Activated CD8-positive, alpha-beta memory T cell treated with anti-CD3 and anti-CD28 coated beads, Interleukin-2, amount 50 U/mL, for 24 hours (primary cell): ENCODE results near the gene POLR2H.

Experiments
- DNase-seq: peaks from one replicate; pipeline ENCODE4 v3.0.0-alpha.2; 2020; ENCODE audit errors: extremely low read depth

Gene POLR2H

GRCh38 chr3:184371570-184372018 lies 10.1 kb downstream of the POLR2H start:
- DNase-seq, result no peak

DNA sequence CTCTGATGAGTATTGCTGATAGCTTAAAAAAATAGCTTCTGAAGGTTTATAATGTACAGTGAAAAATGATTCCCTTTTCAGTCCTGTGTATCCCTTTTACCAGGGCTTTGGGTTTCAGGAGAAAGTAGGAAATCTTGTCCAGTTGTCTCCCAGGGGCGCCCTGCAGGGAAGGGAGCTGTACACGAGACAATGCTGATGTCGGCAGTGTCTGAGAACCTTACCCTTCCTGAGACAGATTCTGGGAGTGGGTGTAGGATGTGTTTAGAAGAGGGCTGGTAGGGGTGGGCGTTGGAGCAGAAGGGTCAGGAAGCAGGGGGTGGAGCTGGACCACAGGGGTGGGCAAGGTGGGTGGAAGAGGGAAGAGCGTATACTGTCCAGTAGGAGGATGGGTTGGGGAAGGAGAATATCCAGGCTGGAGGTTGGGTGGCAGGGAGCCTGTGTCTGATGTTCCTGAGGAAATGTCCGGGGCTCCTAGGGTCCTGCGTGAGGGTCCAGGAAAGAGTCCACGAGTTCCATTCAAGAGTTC lies 10.8 kb downstream of the POLR2H start:
- DNase-seq, result no peak

- DNase-seq, result no peak
Measured at GRCh38 chr3:184372911-184373310, 11.4 kb downstream of the POLR2H start.

DNA sequence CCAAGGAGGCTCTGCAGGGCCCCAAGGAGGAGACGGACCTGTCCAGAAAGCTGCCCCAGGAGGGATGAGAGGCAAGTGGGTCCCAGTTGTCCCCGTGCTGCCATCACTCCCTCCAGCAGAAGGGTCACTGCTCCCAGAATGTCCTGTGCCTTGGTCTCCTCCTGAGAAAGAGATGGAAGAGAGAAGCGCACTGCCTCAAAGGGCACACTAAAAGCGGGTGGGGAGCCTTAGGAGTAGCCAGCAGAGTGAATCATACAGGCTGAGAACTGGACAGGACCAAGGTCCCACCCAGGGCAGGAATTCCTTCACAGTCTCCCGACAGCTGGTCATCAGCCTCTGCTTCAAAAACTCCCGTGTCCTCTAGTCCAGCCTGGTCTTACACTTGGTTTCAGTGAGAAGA lies 11.9 kb downstream of the POLR2H start:
- DNase-seq, result no peak

DNA sequence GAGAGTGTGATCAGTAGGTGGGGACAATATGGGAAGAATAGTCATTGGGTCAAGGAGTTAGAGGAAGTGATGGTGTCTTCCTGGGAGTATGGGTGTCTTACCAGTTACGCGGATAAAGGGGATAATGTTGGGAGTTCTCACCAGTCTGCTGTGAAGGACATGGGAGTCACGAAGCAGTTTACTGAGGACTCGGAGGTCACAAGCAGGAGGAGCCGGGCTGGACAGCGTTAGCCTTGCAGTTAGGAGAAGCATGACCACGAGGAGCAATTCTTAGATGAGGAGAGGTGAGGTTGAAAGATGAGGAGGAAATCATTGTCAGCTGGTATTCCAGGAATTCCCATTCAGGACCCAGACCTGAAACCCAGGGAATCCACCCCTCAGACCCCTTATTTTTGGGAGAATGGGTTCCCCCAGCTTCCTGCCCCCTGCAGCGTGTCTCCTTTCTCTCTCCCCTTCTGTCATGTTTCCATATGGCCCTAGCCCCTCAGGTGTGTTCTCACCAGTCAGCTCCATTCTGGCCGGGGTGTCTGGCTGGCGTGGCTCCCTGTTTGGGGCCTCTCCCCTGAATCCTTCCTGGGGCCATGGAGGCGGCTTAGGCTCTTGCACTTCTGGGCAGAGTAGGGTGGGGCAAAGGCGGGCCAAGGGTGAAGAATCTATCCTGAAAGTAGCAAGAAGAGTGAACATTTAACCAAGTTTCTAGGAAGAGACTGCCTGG lies 14.4 kb downstream of the POLR2H start:
- DNase-seq, result no peak

GRCh38 chr3:184377374-184377773 lies 15.9 kb downstream of the POLR2H start:
- no peak for DNase-seq

GRCh38 chr3:184377882-184378445 lies 16.5 kb downstream of the POLR2H start, which contains the start of gene THPO:
Gene THPO, minus strand, starts transcription at chr3:184378207. Its CDS starts 1,948 bp downstream, at chr3:184376259.
- DNase-seq, result no peak

GRCh38 chr3:184378651-184379357 lies 17.3 kb downstream of the POLR2H start:
- DNase-seq, result no peak

DNA sequence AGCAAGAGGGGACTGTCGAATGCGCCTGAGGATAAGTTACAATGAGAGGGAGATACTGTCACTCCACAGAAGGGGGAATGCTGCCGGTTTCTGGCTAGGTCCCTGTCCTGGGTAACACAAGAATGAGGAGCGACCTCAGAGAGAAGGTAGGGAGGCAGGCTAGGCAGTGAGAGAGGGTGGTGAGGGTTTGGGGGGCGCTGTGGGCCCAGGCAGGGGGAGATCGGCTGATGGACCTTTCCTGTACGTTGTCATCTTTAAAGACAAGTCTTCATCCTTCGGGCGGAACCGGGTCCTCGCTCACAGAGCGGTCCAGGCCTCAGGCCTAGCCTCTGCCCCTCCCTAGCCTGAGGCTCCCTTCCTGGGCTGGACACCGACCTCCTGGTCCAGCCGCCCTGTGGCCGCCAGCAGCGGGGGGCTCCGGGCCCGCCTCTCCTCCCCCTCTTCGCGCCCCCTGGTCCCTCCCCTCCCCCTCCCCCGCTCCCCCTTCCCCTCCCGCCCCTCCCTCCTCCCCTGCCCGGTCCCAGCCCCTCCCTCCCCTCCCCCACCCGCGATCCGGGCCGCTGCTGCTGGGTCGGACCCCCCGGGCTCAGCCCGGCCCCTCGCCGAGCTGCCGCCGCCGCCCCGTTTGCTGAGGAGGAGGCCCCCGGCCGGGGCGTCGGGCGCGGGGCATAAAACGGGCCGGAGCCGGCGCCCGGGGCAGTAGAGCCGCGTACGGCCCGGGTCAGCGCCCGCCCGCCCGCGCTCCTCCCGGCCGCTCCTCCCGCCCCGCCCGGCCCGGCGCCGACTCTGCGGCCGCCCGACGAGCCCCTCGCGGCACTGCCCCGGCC lies 18.1 kb downstream of the POLR2H start, which contains the start of gene CHRD:
Gene CHRD (plus strand): TSS at position 697 of the 827 bp plus-strand sequence. CDS start 265 bp downstream, outside the sequence.
- no peak for DNase-seq

GRCh38 chr3:184380185-184380626 lies 18.7 kb downstream of the POLR2H start:
- no peak for DNase-seq

GRCh38 chr3:184380627-184381260 lies 19.2 kb downstream of the POLR2H start:
- DNase-seq, result no peak

DNA sequence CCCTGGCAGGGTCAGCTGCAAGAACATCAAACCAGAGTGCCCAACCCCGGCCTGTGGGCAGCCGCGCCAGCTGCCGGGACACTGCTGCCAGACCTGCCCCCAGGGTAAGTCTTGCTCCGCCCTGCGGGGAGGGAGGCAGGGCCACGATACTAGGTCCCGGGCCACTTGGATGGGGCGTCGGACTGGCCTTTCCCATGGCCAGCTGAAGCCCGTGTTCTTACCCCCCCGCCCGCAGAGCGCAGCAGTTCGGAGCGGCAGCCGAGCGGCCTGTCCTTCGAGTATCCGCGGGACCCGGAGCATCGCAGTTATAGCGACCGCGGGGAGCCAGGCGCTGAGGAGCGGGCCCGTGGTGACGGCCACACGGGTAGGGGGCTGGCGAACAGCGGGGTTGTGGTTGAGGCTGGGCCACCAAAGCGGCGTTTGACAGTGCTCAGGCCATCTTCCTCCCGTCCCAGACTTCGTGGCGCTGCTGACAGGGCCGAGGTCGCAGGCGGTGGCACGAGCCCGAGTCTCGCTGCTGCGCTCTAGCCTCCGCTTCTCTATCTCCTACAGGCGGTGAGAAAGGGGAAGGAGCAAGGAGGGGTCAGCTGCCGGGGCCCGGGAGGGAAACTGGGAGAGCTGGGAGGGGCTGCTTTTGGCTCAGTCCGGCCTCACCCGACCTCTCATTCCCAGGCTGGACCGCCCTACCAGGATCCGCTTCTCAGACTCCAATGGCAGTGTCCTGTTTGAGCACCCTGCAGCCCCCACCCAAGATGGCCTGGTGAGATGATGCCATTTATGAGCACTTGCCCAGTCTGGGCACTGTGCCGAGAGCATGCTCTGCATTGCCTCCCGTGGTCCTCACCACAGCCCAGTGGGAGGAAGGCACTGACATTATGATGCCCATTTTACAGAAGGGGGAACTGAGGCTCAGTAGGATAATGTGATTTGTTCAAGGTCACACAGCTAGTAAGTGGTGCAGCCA lies 20.0 kb downstream of the POLR2H start:
- no peak for DNase-seq

- DNase-seq, result no peak
Measured at GRCh38 chr3:184382326-184383032, 21.0 kb downstream of the POLR2H start.

DNA sequence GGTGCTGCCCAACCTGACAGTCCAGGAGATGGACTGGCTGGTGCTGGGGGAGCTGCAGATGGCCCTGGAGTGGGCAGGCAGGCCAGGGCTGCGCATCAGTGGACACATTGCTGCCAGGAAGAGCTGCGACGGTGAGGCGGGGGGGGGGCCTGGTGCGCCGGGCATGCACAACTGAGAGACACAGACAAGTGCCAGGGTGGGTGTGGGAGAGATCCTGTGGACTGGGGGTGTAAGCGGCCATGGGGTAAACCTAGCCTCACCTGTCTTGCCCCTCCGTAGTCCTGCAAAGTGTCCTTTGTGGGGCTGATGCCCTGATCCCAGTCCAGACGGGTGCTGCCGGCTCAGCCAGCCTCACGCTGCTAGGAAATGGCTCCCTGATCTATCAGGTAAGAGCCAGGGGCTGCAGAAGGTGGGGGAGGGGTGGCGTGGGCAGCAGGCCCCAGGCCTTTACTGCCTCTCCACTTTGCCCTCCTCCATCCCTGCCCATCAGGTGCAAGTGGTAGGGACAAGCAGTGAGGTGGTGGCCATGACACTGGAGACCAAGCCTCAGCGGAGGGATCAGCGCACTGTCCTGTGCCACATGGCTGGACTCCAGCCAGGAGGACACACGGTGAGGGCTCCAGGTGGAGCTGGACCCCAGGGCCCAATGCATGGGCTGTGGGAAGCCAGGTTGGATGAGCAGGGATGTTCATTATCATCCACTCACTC lies 21.7 kb downstream of the POLR2H start:
- no peak for DNase-seq

DNA sequence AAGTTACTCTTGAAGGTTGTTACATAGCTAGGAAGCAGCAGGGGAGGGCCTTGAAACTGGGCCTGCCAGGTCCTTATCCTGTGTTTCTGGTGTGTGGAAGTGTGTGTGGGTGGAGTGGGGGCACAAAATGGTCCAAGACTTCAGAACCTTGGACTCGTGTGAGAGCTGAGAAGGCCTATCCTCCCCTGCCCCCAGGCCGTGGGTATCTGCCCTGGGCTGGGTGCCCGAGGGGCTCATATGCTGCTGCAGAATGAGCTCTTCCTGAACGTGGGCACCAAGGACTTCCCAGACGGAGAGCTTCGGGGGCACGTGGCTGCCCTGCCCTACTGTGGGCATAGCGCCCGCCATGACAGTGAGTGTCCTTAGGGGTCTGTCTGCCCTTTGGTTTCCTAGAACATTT lies 22.8 kb downstream of the POLR2H start:
- no peak for DNase-seq

DNA sequence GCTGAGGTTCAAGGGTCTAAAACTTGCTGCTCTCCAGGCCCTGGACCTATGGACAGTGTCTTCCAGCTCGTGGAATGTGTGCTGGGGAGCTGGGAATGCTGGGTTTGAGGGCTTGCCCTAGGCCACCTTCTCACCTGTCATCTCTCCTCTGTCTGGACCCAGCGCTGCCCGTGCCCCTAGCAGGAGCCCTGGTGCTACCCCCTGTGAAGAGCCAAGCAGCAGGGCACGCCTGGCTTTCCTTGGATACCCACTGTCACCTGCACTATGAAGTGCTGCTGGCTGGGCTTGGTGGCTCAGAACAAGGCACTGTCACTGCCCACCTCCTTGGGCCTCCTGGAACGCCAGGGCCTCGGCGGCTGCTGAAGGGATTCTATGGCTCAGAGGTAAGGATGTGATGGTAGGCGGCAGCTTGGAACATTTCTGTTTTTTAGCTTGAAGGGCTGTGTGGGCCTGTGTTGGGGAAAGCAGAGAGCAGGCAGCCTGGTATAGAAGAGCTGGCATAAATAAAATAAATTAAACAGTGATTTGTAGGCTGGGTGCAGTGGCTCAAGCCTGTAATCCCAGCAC lies 23.4 kb downstream of the POLR2H start:
- DNase-seq, result no peak

DNA sequence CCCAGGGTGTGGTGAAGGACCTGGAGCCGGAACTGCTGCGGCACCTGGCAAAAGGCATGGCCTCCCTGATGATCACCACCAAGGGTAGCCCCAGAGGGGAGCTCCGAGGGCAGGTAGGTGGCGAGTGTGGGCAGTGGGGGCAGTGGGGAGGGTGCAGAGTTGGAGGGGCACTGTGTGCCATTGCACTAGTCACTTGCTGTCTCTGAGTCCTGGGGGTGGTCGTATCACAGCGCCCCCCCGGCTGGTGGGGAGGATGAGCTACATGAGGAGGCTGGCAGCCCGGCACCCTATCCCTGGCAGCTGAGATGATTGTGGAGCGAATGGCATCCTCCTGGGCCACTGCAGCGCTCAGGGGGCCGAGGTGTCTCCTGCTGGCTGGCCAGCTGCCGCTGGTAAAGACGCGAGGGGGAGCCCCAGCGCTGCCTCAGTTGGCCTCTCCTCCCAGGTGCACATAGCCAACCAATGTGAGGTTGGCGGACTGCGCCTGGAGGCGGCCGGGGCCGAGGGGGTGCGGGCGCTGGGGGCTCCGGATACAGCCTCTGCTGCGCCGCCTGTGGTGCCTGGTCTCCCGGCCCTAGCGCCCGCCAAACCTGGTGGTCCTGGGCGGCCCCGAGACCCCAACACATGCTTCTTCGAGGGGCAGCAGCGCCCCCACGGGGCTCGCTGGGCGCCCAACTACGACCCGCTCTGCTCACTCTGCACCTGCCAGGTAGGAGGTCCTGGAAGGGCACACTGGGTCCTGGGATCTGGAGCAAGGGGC lies 24.7 kb downstream of the POLR2H start:
- no peak for DNase-seq
